Liver (tissue), 2 donors: ENCODE results near the gene CKAP5.

Experiments
- TAF1 ChIP-seq: conservative IDR thresholded peaks from 2 replicates; pipeline ENCODE4 v1.6.1; 2016; ENCODE audit warnings: antibody characterized with exemption, mild to moderate bottlenecking
- TF ChIP-seq, protein P1 (sequence below): IDR thresholded peaks from 2 replicates; pipeline ENCODE4 v1.6.1; 2016; ENCODE audit warnings: antibody characterized with exemption, mild to moderate bottlenecking
- donor health status: healthy.

DNA sequence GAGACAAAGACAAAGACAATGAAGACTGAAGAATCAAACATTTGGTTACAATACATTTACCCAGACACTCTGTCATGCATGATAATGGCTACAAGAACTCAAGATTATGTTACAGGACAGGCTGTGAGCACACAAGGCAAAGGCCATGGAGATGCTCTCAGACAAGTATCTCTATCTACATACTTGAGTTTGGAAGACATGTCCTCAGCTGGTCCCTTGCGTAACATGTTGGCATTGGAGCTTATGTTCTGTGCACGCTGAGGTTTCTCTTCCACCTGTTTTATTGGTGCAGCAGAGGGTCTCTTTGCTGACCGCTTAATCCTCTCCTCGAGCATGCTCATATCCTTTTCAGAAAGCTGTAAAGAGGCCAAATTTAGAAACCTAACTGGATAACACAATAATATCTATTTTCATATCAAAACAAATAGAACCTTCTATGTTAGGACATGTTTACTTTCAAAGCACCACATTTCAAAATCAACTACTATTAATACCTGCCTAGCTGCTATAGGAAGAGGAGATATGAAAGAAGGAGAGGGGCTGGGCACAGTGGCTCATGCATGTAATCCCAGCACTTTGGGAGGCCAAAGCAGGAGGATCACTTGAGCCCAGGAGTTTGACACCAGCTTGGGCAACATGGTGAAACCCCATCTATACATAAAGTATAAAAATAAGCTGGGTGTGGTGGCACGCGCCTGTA, 85.5 kb downstream of the CKAP5 start:
- TF ChIP-seq, protein P1, sequence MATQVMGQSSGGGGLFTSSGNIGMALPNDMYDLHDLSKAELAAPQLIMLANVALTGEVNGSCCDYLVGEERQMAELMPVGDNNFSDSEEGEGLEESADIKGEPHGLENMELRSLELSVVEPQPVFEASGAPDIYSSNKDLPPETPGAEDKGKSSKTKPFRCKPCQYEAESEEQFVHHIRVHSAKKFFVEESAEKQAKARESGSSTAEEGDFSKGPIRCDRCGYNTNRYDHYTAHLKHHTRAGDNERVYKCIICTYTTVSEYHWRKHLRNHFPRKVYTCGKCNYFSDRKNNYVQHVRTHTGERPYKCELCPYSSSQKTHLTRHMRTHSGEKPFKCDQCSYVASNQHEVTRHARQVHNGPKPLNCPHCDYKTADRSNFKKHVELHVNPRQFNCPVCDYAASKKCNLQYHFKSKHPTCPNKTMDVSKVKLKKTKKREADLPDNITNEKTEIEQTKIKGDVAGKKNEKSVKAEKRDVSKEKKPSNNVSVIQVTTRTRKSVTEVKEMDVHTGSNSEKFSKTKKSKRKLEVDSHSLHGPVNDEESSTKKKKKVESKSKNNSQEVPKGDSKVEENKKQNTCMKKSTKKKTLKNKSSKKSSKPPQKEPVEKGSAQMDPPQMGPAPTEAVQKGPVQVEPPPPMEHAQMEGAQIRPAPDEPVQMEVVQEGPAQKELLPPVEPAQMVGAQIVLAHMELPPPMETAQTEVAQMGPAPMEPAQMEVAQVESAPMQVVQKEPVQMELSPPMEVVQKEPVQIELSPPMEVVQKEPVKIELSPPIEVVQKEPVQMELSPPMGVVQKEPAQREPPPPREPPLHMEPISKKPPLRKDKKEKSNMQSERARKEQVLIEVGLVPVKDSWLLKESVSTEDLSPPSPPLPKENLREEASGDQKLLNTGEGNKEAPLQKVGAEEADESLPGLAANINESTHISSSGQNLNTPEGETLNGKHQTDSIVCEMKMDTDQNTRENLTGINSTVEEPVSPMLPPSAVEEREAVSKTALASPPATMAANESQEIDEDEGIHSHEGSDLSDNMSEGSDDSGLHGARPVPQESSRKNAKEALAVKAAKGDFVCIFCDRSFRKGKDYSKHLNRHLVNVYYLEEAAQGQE = no peak
- no peak for TF ChIP-seq TAF1
